Measurements from ENCODE around the gene LRRC36.
A peak's percentile ranks its signal among the peaks of the same experiment; 100 is the strongest.

Gene LRRC36

DNA sequence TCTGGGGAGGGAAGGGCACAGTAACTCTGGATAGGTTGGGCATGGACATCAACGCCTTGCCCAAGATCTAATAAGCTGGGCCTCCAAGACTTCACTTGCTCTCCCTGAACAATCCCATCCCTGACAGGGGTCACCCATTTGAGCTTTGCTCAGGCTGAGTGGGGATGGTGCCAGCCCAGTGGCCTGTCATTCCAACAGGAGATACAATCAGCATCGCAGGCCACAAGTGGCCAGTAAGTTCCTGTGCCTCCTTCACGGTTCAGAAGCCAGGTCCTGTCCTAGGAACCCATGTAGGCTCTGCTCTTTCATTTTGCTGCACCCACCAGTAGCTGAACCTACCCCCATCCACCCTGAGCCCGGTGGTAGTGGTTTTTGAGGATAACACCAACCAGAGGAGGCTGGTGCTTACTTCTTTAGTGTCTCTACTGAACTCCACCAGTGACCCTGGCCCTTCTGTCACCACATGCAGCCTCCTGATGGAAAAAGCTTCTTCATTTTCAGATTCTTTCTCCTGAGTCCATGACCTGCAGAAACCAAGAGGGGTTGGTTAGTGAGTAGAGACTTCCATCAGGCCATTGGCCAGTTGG lies 32.4 kb upstream of the LRRC36 start:
- DNase-seq (ENCODE audit: low read depth in 2 of 2) = no peak

DNA sequence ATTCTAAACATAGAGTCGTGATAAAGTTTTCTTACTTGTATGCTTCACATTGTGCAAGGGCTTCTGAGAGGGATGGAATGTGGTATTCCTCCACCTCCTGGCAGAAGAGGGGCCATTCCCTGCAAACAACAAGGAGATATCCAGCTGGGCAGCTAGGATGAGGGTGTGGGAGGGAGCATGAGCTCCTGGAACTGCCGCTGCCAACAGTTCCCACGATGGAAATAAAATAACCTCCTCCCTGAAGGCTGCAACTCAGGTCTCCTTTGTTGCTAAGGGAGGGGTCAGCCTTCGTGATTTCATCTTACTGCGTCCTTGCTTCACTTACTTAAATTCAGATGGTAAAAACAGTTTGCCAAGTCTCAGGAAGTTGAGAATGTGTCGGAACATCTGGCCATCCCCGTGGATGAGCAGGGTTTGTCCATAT lies 31.7 kb upstream of the LRRC36 start:
- DNase-seq (ENCODE audit: low read depth in 2 of 2) = no peak

DNA sequence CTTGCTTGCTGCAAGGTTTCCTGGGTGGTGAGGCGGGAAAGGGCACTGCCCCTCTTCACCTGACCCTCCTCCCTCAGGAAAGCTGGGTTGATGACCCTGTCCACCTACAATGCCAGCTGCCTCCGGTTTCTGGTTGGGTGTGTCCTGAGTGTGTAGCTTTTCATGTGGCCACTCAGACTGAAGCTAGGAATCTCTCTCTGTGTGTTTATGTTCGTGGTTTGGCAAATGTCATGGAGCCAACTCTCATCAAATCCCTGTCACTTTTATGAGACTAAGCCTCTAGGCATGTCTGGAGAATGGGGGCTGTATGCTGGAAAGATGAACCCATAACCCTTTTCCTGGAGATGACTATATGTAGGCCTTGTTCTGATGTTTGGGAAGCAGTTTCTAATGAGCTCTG lies 30.2 kb upstream of the LRRC36 start:
- no peak for DNase-seq (ENCODE audit: low read depth in 2 of 2)

DNA sequence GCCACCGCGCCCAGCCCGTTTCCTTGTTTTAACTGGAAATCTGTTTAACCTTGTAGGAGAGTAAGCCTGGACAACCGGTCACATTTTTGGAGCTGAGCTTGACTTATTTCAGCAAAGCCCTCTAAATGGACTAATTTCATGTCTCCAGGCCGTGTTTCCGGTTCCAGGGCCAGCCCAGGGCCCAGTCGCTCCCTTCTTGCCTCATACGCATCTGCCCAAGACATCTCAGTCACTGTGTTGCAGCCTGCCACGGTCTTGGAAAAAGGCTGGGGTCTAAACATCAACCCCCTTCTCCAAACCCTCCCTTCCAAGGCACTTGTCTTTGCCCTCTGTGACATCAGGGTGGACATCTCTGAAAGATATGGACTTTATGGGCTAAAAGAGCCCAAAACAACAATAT lies 28.3 kb upstream of the LRRC36 start:
- DNase-seq (ENCODE audit: low read depth in 2 of 2) = no peak

DNA sequence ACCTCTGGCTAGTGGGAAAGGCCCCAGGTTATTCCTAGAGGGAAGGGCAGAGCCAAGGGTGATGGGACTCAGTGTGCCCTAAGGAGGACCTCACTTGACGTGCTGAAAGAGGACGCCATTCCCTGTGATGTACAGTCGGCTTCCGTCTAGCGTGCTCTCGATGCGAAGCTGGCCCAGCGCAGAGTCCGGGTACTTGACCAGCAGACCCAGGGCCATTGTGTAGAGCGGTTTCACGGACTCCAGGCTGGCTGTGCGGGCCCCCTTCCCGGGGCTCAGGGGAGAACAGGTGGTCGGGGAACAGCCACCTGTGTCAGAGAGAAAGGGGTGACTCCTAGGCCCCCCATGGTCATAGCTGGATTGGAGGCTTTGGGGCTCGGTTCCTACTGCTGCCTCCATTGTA lies 27.3 kb upstream of the LRRC36 start:
- no peak for DNase-seq (ENCODE audit: low read depth in 2 of 2)

DNA sequence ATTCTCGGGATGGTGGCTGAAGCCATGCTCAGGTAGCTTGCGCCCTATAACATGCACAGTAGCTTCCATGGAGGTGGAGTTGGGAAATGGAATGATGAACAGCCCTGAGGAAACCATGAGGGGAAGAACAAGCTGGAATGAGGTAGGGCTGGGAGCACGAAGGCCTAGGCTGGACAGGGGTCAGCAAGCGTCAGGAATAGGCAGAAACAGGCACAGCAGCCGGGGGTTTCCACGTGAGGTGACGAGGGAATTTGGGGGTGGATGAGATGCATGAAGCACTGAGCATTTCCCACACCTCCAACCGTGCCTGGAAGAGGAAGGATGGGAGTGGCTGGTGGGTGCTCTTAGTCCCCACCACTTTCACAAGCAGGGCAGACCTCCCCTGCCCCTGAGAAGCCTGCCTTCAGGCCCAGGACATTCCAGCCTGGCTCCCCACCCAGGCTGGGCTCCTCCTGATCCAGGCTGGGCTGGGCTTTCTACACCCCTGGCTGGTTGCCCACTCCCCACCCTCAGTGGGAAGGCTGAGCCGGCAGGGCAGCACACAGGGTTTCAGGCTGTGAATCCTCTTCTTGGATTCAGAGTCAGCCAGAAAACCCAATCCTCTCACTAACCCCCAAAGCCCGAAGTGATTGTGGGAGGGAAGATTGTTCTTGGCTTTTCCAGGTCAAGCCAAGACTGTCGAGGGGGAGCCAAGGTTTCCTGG lies 25.4 kb upstream of the LRRC36 start:
- no peak for DNase-seq (ENCODE audit: low read depth in 2 of 2)

DNA sequence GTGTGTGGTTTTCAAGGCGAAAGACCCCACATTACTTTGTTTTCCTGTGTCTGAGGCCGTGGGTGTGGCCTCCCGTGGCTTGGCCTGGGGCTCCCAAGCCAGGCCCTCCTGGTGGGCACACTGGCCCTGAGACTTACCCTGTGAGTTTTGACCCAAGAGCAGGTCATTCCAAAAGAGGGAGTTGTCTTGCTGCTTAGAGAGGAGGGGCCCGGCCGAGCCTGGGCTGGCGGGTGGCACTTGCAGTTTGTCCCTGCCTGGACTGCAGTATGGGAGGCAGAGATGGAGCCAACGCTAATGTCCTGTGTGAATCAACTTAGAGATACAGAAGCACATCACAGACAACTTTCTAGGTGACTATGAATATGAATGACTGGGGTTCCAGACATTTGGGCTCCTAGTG lies 24.5 kb upstream of the LRRC36 start:
- no peak for DNase-seq (ENCODE audit: low read depth in 2 of 2)

DNA sequence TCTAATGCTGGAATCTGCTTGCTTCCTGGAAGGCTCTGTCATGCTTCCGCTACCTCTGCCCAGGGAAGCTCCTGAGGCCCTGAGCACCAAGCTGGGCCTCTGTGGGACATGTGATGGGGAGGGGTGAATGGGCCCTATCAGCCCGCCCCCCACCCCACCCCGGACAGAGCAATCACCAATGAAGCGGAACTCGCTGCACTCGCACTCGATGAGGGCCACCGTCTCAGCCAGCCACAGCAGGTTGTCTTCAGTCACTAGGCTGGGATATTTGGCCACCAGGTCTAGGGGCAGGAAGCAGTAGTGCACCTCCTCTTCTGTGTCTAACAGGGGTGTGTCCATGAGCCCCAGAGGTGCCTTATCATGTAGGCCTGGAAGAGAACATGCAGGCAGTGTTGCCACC lies 23.6 kb upstream of the LRRC36 start:
- DNase-seq (ENCODE audit: low read depth in 2 of 2) = no peak

DNA sequence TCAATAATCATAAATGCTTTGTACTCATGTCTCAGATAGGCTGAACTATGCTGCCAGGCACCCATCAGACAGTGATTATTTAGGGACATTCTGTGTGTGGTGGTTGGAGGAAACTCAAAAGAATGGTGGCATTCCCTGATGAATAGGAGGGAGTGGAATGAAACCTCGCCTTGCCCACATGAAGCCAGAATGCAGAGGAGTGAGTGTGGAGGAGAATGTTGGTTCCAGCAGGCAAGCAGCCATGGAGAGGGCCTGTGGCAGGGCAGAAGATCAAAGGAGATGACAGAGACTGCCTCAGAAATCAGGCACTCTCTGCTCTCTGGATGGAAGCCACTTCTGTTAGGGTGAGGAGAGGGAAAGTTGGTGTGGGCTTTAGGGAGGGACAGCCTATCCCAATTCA lies 22.6 kb upstream of the LRRC36 start:
- no peak for DNase-seq (ENCODE audit: low read depth in 2 of 2)

DNA sequence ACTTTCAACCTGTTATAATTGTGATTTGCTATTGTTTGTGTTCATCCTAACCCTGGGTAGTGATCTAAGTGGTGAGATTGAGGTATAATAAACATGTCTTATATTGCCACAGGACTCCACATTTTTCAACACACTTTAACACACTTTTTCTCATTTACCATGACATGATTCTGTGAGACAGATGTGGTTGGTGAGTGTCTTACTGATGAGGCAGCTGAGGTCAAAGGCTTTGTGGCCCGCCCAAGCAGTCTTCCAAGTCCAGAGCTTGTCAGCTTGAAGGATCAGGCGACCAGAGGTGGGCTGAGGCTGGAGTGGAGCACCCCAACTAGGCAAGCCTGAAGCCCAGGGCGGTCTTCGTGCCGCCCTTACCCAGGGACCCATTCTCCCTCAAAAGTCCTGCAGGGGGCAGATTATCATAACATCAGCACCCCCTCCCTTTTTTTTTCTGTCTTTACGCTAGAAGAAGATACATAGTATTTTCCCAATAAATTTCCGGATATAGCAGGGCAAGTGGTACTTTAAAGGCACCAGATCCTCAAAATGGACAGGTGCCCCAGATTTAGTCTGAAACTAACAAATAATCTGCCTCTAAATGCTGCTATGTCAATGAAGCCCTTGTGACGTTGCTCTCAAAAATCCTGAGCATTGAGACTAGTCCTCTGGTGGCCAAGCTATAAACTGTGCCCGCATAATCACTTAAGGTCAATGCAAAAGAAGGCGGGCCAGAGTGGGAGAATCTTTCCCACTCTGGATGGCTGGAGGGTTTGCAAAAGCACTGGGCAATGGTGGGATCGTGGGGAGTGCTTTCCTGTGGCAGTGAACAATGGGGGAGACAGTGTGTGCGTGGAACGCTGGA lies 21.2 kb upstream of the LRRC36 start:
- DNase-seq (ENCODE audit: low read depth in 2 of 2) = no peak

DNA sequence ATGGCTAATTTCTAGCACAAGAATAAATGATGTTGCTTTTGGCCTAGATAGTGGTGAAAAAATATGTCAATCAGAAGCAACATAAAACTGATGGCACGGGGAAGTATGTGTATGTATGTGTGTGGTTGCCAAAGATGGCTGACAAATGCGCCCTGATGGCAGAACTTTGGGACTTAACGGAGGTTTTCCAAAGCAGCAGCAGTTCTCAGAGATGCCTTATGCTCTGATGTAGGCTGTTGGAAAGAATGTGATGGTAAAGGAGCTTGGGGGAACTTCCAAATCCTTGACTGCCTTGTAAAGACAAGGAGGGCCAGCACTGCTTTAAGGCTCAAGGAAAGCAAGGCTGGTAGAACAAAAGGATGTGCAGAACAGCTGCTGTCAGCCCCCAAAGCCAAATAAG lies 16.1 kb upstream of the LRRC36 start:
- no peak for DNase-seq (ENCODE audit: low read depth in 2 of 2)

DNA sequence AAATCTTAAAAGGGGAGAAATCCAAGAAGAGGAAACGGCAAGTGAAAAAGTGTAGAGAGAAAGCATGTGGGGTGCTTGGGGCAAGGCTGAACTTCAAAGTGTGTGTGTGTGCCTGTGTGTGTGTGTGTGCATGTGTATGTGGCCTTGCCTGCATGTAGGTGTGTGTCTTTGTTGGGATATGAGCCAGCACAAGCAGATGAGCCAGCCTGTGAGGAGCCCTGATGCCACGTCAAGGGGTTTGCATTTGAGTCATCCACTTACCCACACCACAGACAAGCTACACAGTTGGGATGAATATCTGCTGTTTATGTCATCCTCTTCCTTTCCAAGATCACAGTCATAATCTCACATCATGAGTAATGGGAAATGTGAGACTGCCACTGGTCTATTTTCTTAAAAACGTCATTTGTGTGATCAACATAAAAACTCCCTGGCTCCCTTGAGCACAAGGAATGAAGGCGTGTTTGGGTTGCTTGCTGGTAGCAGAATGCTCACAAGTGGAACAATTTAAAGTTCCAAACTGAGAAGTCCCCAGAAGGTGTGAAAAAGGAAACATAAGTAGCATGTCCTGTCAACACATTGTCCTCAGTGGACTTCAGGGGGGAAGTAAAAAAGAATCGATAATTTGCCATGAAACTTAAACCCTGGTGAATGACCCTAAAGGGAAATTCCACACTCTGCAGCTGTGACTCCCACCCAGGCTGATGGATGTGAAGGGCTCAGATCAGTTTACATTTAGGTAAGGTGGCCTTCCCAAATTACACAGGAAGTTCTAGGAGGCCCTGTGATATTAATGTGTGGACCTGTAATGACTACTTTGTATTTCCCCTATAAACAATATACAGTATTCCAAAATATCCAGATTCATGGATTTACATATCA lies 14.8 kb upstream of the LRRC36 start:
- DNase-seq (ENCODE audit: low read depth in 2 of 2) = peak; percentile 80 to 83

DNA sequence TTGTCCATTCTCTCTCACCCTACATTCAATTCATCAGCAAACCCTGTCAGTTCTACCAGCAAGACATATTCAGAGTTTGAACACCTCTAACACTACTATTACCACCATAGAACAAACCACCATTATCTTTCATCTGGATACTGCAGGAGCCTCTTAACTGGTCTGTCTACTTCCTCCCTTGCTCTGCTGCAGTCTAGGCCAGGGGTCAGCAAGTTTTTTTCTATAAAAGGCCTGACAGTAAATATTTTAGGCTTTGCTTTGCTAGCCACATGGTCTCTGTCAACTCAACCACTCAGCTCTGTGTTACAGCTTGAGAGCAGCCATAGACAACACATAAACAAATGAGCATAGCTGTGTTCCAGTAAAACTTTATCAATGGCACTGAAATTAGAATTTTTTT lies 13.9 kb upstream of the LRRC36 start:
- no peak for DNase-seq (ENCODE audit: low read depth in 2 of 2)

DNA sequence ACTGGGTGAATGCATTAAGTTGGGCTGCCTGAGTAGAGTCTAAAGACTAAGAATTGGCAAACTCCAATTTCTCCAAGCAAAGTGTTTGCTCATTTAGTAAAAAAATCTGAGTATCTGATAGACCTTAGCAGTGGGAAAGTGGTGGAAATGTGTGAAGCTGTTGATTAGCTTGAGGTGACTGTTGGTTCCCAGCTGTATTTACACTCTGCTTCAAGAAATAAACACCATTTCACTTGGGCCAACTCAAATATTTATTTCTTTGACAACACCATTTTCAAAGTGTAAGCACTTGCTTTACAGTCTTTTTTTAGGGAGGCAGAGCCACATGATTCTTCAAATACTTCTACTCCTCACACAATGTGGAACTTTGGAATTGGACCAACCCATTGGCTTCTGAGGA lies 8.8 kb upstream of the LRRC36 start:
- no peak for DNase-seq (ENCODE audit: low read depth in 2 of 2)

DNA sequence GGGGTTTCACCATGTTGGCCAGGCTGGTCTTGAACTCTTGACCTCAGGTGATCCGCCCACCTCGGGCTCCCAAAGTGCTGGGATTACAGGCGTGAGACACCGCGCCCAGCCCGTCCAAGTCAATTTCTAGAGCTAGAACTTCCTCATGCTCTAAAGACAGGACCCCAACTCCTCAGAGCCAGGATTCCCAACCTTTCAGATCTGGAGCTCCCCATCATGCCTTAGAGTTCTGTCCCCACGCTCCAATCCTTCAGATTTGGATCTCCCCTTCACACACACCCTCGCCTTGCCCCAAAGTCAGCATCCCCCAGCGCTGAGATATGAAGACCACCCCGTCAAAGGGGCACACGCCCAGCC lies 522 bp upstream of the LRRC36 start:
- no peak for DNase-seq (ENCODE audit: low read depth in 2 of 2)

DNA sequence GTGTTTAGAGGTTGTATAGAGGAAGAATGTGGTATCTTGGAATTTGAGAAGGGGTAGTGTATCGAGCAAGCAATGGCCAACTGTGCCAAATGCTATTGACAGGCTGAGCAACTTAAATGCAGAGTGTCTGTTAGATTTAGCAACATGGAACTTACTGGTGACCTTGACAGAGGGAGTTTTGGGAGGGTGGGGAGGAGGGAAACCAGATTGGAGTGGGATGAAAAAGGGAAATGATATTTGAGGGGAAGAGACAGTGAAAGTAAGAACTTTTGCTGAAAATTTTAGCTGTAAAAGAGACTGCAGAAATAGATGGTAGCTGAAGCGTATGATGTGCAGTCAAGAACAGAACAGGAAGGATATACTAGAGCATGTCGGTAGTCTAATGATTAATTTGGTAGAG lies 1.1 kb downstream of the LRRC36 start:
- DNase-seq (ENCODE audit: low read depth in 2 of 2) = no peak

DNA sequence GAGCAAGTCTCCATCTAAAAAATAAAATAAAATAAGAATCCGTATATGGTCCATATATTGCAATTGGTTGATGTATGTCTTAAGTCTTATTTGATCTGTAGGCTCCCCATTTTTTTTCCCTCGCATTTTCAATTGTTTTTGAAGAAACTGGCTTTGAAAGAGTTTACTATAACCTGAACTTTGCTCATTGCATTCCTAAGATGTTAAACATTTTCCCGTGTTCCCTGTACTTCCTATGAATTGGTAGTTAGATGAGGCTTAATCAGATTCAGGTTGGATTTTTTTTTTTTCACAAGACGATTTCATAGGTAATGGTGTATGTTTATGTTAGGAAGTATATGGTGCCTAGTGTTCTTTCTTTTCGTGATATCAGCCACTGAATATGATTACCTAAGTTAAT lies 3.3 kb downstream of the LRRC36 start:
- no peak for DNase-seq (ENCODE audit: low read depth in 2 of 2)

DNA sequence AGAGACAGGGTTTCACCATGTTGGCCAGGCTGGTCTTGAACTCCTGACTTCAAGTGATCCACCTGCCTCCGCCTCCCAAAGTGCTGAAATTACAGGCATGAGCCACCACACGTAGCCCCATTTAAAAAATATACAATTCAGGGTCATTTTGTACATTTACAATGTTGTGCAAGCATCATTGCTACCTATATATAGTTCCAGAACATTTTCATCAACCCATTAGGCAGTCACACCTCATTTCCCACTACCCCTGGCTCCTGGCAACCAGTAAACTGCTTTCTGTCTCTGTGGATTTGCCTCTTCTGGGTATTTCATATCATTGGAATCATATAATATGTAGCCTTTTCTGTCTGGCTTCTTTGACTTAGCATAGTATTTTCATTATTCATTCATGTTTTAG lies 6.7 kb downstream of the LRRC36 start:
- no peak for DNase-seq (ENCODE audit: low read depth in 2 of 2)

DNA sequence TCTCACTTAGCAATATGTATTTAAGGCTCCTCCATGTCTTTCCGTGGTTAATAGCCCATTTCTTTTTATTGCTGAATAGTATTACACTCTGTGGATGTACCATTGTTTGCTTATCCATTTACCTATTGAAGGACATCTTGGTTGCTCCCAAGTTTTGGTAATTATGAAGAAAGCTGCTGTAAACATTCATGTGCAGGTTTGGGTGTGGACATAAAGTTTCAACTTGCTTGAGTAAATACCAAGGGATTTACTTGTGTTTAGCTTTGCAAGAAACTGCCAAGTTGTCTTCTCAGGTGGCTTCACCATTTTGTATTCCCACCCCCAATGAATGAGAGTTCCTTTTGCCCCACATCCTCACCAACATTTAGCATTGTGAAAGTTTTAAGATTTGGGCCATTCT lies 9.5 kb downstream of the LRRC36 start:
- DNase-seq (ENCODE audit: low read depth in 2 of 2) = no peak

DNA sequence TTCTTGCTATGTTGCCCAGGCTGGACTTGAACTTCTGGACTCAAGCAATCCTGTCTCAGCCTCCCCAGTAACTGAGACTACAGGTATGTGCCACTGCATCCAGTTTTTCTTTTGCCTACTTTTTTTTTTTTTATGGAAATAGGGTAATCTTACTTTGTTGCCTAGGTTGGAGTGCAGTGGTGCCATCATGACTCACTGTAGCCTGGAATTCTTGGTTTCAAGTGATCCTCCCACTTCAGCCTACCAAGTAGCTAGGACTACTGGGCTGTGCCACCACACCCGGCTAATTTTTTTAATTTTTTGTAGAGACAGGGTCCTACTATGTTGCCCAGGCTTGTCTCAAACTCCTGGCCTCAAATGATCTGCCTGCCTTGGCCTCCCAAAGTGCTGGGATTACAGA lies 10.0 kb downstream of the LRRC36 start:
- DNase-seq (ENCODE audit: low read depth in 2 of 2) = no peak

DNA sequence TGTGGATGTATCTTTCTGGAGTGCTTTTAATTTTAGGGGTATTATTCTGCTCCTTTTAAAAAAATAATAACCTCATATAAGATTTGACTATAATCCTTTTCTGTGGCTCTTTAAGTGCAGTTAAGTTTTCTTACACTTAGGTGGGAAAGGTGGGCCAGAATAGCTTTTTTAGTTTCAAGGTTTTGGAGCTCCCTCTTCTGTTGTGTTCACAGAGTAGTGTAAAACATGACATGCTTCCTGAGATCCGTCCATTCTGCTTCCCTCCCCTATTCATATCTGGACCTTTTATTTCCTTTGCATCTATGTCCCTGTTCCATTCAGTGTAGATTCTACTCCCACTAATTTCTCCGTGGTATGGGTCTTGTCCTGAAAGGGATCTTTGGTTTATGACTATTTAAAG lies 12.8 kb downstream of the LRRC36 start:
- DNase-seq (ENCODE audit: low read depth in 2 of 2) = no peak

DNA sequence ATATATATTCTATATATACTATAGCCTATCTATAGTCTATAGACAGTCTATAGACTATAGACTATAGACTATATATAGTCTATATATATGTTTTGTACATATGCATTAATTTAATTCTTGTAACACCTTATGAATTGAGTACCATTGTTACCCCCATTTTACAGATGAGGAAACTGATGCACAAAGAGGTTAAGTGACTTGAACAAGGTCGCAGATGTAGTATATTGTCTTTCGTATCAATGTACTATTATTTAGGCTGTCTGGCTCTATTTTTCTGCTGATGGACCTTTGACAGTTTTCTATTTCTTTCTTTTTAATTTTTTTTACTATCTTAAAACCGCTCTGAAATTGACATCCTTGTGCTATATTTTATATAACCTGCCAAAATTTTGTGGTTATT lies 14.6 kb downstream of the LRRC36 start:
- DNase-seq (ENCODE audit: low read depth in 2 of 2) = no peak

All from stimulated activated CD8-positive, alpha-beta memory T cell treated with anti-CD3 and anti-CD28 coated beads, Interleukin-15, amount 100 ng/mL, for 48 hours (primary cell).